ENCODE data around the gene NDUFA11. TPM values are rescaled to one million over a fixed set of nuclear protein-coding genes. Genes with fewer than 3 reads are reported as not detected.

NDUFA11 gene
- total RNA-seq, 1 experiment from 2014 or later, result 243 TPM

DNA sequence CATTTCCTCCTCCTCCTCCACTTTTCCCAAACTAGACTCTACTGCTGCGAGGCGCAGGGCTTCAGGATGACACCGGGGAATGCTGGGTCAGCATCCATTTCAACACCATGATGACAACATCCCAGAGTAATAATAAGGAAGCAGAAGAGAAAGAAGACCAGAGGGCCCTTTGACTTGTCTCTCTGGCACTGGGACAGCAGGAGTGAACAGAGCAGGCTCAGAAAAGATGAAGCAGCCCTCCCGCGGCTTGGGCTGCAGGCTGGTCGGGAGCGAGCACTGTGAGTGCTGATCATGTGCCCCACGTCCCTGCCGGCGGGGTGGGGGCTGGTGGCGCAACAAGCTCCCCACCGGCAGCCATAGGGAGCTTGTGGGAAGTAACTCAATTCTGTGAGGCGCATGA lies 43.8 kb upstream of the NDUFA11 start:
- DNase-seq (ENCODE audit: unreplicated experiment), result no peak
- intact Hi-C loops (cut with micrococcal nuclease), result no loop called here
- ChIA-PET POLR2A (interaction anchor here (0.6 to 1.1 kb wide), 3 partner anchors 9 to 558 kb away, joined by 3 to 4 read pairs (median 3); no protein-coding TSS in a partner anchor), CTCF (interaction anchor here (0.7 to 3.8 kb wide), 2 partner anchors 11 to 20 kb away, joined by 3 to 24 read pairs; no protein-coding TSS in a partner anchor)
- Mint-ChIP-seq H3K27me3 (ENCODE audit: insufficient read depth, unreplicated experiment) (no peaks in the 10 kb centered on the region), H3K36me3 (ENCODE audit: insufficient read depth, unreplicated experiment) (peaks cover 38% of the 10 kb centered on the region), H3K9me3 (ENCODE audit: unreplicated experiment) (no peaks in the 10 kb centered on the region), H3K4me1 (ENCODE audit: insufficient read depth, unreplicated experiment) (no peaks in the 10 kb centered on the region), H3K4me3 (ENCODE audit: unreplicated experiment) (no peak overlapping the region), H3K27ac (ENCODE audit: low read depth, unreplicated experiment) (no peak overlapping the region)
- no TSS peak for BruUV-seq (replicated peaks)
- TF ChIP-seq, protein P1, sequence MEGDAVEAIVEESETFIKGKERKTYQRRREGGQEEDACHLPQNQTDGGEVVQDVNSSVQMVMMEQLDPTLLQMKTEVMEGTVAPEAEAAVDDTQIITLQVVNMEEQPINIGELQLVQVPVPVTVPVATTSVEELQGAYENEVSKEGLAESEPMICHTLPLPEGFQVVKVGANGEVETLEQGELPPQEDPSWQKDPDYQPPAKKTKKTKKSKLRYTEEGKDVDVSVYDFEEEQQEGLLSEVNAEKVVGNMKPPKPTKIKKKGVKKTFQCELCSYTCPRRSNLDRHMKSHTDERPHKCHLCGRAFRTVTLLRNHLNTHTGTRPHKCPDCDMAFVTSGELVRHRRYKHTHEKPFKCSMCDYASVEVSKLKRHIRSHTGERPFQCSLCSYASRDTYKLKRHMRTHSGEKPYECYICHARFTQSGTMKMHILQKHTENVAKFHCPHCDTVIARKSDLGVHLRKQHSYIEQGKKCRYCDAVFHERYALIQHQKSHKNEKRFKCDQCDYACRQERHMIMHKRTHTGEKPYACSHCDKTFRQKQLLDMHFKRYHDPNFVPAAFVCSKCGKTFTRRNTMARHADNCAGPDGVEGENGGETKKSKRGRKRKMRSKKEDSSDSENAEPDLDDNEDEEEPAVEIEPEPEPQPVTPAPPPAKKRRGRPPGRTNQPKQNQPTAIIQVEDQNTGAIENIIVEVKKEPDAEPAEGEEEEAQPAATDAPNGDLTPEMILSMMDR (IDR thresholded peaks at IDR 0.05; ENCODE audit: unreplicated experiment), result no peak

DNA sequence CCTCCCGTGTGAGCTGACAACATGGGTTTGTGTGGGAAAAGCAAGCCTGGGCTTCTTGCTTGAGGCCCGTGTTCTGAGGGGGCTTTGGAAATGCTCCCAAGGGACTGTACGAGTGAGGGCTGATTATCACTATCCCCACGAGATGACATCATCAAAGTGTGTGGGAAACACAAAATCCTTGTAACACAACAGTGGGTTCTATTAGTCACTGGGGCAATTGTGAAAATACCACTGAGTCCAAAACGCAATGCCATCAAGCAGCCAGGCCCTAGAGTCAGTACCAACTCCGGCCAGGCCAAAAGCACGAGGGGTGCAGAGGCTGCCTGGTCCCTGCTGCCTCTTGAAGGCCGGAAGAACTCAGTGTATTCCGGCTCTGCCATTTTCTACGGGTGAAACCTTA lies 40.0 kb upstream of the NDUFA11 start:
- ChIA-PET POLR2A (interaction anchor here (0.7 kb wide), 1 partner anchor 169 kb away, joined by 3 read pairs; no protein-coding TSS in a partner anchor), CTCF (interaction anchor here (0.6 kb wide), 1 partner anchor 180 kb away, joined by 3 read pairs; no protein-coding TSS in a partner anchor)
- no peaks in the 10 kb centered on the region for H3K9me3 Mint-ChIP-seq (ENCODE audit: unreplicated experiment)
- TF ChIP-seq, protein P1 (IDR thresholded peaks at IDR 0.05; ENCODE audit: unreplicated experiment), result no peak
- DNase-seq (ENCODE audit: unreplicated experiment), result no peak
- no peak overlapping the region for H3K4me3 Mint-ChIP-seq (ENCODE audit: unreplicated experiment)
- no peaks in the 10 kb centered on the region for H3K27me3 Mint-ChIP-seq (ENCODE audit: insufficient read depth, unreplicated experiment)
- intact Hi-C loops (cut with micrococcal nuclease), result no loop called here
- no peaks in the 10 kb centered on the region for H3K4me1 Mint-ChIP-seq (ENCODE audit: insufficient read depth, unreplicated experiment)
- H3K36me3 Mint-ChIP-seq (ENCODE audit: insufficient read depth, unreplicated experiment), result peaks cover 24% of the 10 kb centered on the region
- BruUV-seq (replicated peaks), result no TSS peak
- H3K27ac Mint-ChIP-seq (ENCODE audit: low read depth, unreplicated experiment), result peak overlapping the region; percentile 66

DNA sequence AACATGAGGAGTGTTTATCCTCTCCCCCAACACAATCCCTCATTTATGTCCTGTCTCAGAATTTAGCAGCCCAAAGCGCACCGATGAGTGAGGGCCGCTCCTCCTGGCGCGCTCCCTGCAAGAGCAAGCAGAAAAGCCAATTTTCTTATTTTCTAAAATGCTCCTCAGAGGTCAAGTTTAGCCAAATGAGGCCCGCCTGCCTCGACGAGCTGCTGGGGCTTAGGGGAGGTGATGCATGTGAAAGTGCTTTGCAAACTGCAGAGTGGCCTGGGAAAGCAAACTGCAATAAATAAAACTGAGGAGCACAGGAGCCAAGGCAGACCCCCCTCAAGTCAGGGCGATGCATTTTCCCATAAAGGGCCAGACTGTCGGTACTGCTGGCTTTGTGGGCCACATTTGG lies 39.5 kb upstream of the NDUFA11 start:
- H3K27ac Mint-ChIP-seq (ENCODE audit: low read depth, unreplicated experiment), result peak overlapping the region; percentile 66
- H3K4me3 Mint-ChIP-seq (ENCODE audit: unreplicated experiment), result no peak overlapping the region
- DNase-seq (ENCODE audit: unreplicated experiment), result no peak
- intact Hi-C loops (cut with micrococcal nuclease), result no loop called here
- H3K9me3 Mint-ChIP-seq (ENCODE audit: unreplicated experiment), result no peaks in the 10 kb centered on the region
- H3K36me3 Mint-ChIP-seq (ENCODE audit: insufficient read depth, unreplicated experiment), result peaks cover 30% of the 10 kb centered on the region
- H3K27me3 Mint-ChIP-seq (ENCODE audit: insufficient read depth, unreplicated experiment), result no peaks in the 10 kb centered on the region
- CTCF ChIA-PET, result interaction anchor here (0.6 kb wide), 1 partner anchor 181 kb away, joined by 3 read pairs; no protein-coding TSS in a partner anchor
- H3K4me1 Mint-ChIP-seq (ENCODE audit: insufficient read depth, unreplicated experiment), result no peaks in the 10 kb centered on the region
- no TSS peak for BruUV-seq (replicated peaks)
- TF ChIP-seq, protein P1 (IDR thresholded peaks at IDR 0.05; ENCODE audit: unreplicated experiment), result no peak
- POLR2A ChIA-PET, result interaction anchor here (0.7 kb wide), 1 partner anchor 169 kb away, joined by 3 read pairs; no protein-coding TSS in a partner anchor

DNA sequence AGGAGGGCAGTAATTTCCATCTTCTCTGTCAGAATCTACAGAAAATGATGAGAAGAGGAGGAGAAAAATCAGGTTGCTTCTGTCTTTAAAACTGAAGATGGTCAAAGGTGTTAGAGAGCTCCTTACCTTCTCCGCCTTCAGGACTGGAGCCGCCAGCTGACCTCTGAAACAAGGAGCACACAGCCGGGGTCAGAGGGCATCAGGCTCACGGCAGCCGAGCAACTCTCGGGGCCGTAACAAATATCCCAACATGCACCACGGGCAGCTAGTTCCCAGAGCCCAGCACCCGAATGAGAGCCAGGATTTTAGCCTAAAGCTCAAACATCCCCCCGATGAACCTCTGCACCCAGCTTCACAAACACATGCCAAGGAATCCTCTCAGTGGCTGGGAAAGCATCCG lies 38.1 kb upstream of the NDUFA11 start:
- Mint-ChIP-seq H3K4me3 (ENCODE audit: unreplicated experiment) (no peak overlapping the region), H3K4me1 (ENCODE audit: insufficient read depth, unreplicated experiment) (no peaks in the 10 kb centered on the region), H3K27me3 (ENCODE audit: insufficient read depth, unreplicated experiment) (no peaks in the 10 kb centered on the region), H3K36me3 (ENCODE audit: insufficient read depth, unreplicated experiment) (peaks cover 43% of the 10 kb centered on the region), H3K9me3 (ENCODE audit: unreplicated experiment) (no peaks in the 10 kb centered on the region), H3K27ac (ENCODE audit: low read depth, unreplicated experiment) (no peak overlapping the region)
- BruUV-seq (replicated peaks), result no TSS peak
- intact Hi-C loops (cut with micrococcal nuclease), result no loop called here
- ChIA-PET CTCF (no interaction called here), POLR2A (no interaction called here)
- DNase-seq (ENCODE audit: unreplicated experiment), result no peak
- TF ChIP-seq, protein P1 (IDR thresholded peaks at IDR 0.05; ENCODE audit: unreplicated experiment), result no peak
